ENCODE data around the gene NCK2. TPM values are rescaled to one million over a fixed set of nuclear protein-coding genes. Genes with fewer than 3 reads are reported as not detected.

Gene NCK2
- total RNA-seq (2022; extraction: Qiagen RNA extraction; ENCODE audit: low read depth), result 19.5 to 28.3 TPM (median 27.1 TPM) in 5 replicates

GRCh38 chr2:105744909-105745853 lies at the start of gene NCK2:
Gene NCK2 (plus strand): TSS chr2:105744912. CDS start chr2:105855064, 110,152 bp downstream.

